ENCODE measurements around the gene ZNF22. TPM values are rescaled to one million over a fixed set of nuclear protein-coding genes. Genes with fewer than 3 reads are reported as not detected.

The ZNF22 gene
- polyA plus RNA-seq, 1 donor, result 42.4 TPM

DNA sequence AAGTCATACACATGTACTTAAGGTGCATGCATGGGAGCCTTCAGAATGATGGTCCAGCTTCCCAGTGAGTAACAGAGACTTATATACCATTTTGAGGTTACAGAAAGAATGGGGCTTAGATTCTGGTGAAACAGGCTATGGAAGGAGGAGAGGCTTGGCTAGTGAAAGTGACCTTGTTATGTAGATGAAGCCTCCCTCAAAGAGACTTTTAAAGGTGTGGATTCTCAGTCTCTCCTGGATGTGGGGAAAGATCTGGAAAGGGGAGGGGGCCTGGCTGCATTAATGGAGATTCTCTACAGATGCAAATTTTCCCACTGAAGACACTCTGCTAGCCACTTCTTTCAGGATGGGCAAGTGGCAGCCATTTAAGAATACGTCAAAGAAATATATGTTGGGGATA lies 35.6 kb upstream of the ZNF22 start:
- no peak for DNase-seq (ENCODE audit: low read depth)

- no peak for DNase-seq (ENCODE audit: low read depth)
Observed at GRCh38 chr10:44965651-44966097, 35.0 kb upstream of the ZNF22 start.

DNA sequence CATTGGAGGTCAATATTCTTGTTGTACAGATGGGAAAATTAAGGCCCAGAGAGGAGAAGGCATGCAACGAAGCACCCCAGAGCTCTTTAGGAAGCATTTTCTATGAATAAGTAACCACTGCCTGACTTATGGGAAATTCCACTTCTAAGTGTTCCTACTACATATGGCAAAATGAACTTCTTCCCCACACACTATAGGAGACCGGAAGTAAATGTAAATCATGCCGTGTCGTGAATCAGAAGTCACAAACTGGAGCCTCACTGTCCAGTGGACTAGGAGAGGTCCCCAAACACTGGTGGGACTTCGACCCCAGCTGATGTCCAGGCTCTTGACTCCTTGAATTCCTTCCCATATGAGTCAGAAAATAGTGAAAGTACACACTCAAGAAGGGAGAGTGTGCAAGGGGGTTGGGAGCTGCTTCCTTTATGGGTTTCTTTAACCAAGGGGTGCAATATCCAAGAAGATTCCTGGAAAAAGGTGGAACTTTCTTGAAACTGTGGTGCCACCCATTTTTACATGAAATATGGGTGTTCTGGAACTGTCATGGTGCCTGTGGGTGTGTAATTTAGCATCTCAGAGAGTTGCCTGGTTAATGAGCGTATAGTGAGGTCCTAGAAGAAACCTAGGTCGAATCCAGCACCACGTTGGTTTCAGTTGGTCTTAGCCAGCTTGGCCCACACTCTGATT lies 34.5 kb upstream of the ZNF22 start:
- no peak for DNase-seq (ENCODE audit: low read depth)

- no peak for DNase-seq (ENCODE audit: low read depth)
Observed at GRCh38 chr10:44966816-44967509, 33.8 kb upstream of the ZNF22 start.

- no peak for DNase-seq (ENCODE audit: low read depth)
Observed at GRCh38 chr10:44967616-44968015, 33.1 kb upstream of the ZNF22 start.

GRCh38 chr10:44968091-44968490 lies 32.6 kb upstream of the ZNF22 start:
- DNase-seq (ENCODE audit: low read depth), result no peak

DNA sequence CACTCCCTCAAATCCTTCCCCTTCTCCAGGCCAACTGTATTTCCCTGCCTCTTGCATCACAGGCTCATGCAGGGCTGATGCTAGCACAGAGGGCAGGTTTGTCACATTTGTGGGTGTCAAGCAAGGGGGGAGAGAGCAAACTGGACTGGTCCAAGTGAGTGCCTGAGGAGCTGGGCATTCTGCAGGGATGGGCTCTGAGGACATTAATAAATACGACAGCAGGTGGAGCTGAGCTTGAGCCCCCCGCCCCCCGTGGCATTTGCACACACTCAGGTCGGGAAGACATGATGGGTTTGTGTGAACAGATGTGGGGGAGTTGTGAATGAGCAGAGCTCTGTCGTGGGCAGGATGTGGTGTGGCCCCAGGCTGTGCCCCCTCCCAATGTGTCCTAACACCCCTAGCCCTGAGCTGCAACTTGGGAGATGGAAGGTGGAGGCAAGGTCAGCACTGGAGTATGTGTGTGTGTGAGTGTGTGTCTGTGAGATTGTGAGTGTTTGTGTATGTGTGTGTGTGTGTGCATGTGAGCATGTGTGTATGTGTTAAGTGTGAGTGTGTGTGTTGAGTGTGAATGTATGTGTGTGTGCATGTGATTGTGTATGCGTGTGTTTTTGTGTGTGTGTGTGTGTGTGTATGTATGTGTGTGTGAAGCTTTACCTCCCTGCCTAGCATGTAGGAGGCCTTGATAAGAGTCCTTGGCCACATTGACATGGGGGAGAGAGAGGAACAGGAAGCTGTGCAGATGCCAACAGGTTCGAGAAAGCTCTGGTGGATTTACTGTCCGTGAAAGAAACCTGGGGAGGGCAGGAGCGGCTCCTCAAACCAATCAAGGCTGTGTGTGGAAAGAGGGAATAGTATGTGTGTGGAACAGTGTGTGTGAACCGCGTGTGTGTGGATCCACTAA lies 32.0 kb upstream of the ZNF22 start:
- DNase-seq (ENCODE audit: low read depth), result no peak

- DNase-seq (ENCODE audit: low read depth), result no peak
Observed at GRCh38 chr10:44969854-44970253, 30.9 kb upstream of the ZNF22 start.

DNA sequence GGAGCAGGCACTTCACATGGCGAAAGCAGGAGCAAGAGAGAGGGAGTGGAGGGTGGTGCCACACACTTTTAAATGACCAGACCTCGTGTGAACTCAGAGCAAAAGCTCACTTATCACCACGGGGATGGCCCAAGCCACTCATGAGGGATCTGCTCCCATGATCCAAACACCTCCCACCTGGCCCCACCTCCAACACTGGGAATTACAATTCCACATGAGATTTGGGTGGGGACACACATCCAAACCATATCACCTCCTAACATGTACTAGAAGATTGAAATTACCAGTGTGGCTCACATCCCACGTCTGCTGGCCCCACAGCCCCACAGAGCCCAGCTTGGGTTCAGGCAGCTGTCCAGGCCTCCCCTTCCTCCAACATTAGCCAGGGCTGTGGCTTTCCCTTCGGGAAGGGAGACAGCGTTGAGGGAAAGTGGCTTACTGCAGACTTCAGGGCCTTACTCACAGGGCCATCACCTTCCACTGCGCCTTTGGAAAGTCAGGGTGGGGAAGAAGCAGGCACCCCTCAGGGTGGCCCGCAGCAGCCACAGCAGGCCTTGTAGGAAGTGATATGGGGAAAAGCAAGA lies 29.8 kb upstream of the ZNF22 start:
- DNase-seq (ENCODE audit: low read depth), result no peak

- no peak for DNase-seq (ENCODE audit: low read depth)
Observed at GRCh38 chr10:44971434-44971833, 29.3 kb upstream of the ZNF22 start.

DNA sequence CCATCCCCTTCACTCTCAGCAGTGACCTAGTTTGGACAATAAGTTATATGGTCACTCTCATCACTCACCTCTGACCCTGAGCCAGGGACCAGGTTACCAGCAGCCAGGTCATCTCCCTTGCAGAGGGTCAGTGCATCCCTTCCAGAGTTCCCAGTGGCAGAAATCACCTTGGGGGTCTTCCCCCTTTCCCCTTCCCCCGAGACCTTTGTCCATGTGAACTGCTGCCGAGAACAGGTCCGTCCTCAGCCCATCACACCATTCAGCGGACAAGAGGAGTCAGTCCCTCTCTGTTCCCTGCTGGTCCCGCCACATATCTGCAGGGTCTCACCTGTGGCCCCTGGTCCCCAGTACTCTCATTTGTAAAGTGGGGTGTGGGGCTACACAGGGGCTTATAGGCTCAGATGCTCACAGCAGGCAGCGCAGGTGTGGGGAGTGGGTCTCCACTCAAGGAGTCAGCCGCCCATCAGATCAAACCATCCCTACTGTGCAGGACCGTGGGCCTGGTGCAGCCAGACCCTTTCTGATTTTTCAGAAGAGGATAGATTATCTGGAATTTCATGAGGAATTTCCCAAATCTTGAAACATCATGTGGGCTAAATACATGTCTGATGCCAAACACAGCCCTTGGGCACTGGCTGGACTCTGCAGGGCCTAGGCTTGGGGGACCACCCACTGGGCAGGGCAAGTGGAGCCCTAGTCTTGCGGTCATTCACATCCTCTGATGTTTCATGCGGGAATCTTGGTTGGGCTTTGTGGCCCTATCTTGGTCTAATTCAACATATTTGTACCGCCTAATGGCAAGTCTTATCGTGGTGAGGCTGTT lies 28.6 kb upstream of the ZNF22 start:
- no peak for DNase-seq (ENCODE audit: low read depth)

GRCh38 chr10:44972874-44973306 lies 27.8 kb upstream of the ZNF22 start:
- DNase-seq (ENCODE audit: low read depth), result no peak

DNA sequence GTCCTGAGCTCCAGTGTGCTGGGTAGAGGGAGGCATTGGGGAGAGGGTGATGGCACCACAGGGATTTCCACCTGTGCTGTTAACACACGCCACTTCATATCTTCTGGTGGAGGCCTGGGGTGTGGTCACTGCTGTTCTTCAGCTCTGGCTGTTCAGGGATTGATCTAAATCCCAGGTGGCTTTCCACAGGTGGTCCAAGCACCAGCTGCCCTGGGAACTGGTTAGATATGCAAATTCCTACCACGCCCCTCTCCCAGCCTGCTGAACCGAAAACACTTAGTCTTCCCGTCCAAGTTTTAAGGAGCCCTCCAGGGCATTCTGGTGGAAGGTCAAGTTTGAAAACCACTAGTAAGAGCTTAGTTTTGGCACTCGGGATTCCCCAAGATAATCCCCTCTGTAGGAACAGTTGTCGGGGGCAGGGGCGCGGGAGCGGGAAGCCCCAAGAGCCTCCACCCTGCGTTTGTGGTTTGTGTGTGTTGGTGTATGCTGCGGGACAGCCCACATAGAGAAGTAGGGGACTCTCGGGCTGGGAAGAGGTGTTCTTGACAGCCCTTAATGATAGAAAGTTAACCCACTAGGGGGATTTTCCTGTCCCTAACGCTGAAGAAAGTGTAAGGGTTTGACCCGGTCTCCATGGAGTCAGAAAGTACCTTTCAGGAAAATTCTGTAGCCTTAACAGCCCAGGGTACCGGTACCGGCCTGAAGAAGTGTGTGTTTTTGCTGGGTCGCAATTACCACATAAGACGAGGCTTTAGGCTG lies 27.2 kb upstream of the ZNF22 start:
- DNase-seq (ENCODE audit: low read depth), result no peak

DNA sequence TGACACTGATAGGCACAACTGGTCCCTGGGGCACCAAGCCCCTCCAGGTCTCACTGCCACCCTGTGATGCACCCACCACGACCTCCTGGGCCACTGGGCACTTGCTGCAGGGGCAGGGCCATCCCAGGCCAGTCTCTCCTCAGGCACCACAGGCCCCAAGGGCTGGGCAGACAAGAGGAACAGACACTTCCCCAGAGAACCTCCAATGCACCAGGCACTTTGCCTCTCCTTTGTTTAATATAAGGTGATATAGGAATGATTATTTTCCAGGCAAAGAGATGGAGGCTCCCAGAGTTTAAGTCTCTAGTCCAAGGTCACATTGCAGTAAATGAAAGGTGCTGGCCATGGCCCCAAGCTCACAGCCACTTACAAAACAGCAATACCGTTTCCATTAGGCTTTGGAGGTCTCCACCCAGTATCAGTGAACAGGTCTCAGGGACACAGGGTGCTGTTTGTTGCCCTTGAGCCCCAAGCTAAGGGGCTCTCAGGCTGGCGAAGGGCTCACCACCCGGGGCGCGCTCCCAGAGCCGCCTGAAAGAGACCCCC lies 26.6 kb upstream of the ZNF22 start:
- DNase-seq (ENCODE audit: low read depth), result no peak

GRCh38 chr10:44974628-44975430 lies 25.9 kb upstream of the ZNF22 start:
- DNase-seq (ENCODE audit: low read depth), result no peak

GRCh38 chr10:44975431-44976331 lies 25.0 kb upstream of the ZNF22 start:
- DNase-seq (ENCODE audit: low read depth), result no peak

DNA sequence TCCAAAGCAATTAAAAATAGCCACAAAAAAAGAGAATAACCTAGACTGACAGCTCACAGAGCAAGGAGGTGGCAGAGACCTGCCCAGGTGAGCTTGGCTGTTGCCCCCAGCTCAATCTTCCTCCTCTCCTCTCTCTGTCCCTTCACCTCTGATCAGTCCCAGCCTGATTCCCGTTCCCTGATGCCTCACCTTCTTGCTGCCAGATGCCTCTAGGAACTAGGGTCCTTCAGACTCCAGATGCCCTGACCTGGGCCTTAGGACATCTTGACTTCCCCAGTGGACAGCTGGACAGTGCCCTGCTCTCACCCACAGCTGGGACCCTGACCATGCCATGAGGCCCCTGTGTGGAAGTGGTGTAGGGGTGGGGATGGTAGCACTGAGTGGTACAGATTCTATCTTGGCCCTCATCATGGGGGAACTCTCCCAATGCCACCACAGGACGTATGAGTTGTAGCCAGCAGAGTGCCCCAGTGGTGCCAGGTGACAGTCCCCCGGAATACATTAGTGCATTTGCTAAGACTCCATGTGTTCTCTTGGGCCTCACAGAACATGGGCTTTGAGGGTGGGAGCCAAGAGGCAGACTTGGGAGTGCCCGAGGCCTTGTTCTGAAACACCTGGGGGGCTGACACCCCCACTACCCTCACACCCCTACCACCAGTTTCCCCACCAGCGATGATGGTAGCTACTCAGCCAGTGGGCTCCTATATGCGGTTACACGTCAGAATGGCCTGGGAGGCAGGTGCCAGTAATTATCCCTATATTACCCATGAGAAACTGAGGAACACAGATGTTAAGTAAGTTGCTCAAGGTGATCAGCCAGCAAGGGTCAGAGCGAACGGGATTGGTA lies 24.1 kb upstream of the ZNF22 start:
- DNase-seq (ENCODE audit: low read depth), result no peak
